NCI-H2081 (cell line): ENCODE results near the gene LONP2.
"Not testable (repeated sequence)": the region's sequence is repeated elsewhere in the genome, so short reads cannot be mapped to it uniquely, and the experiment has no call there.

ENCODE experiments used
- DNase-seq, 2 experiments: peaks; one replicate each; lab custom pipeline; 2025; lab: John Stamatoyannopoulos, UW

Gene LONP2

GRCh38 chr16:48395375-48395774 lies 151.3 kb downstream of the LONP2 start:
- DNase-seq, result no peak

- not testable (repeated sequence) for DNase-seq
These were observed 158.4 kb downstream of the LONP2 start for GRCh38 chr16:48402547-48402946.

- no peak for DNase-seq
These were observed 161.1 kb downstream of the LONP2 start for GRCh38 chr16:48405153-48405552.

GRCh38 chr16:48405907-48406306 lies 161.8 kb downstream of the LONP2 start:
- DNase-seq, result no peak
